ENCODE data around the gene CORT.
"Not testable (repeated sequence)": the region's sequence is repeated elsewhere in the genome, so short reads cannot be mapped to it uniquely, and the experiment has no call there.

CORT gene

GRCh38 chr1:10426535-10426848 is 23.3 kb upstream of the CORT start:
- not testable (repeated sequence) for H3K4me2 ChIP-seq (ENCODE audit: low read depth, low read length); H3K4me1 ChIP-seq (ENCODE audit: low read length); H3K4me3 ChIP-seq (ENCODE audit: low read length); H3K27ac ChIP-seq (ENCODE audit: low read length); H3K9me3 ChIP-seq (replicated peaks; ENCODE audit: insufficient read depth, low read length); H3F3A ChIP-seq (ENCODE audit: insufficient read depth, low read length); H3K27me3 ChIP-seq (replicated peaks; ENCODE audit: insufficient read depth, low read length); DNase-seq; H3K36me3 ChIP-seq (replicated peaks; ENCODE audit: insufficient read depth, low read length); H3K9ac ChIP-seq (ENCODE audit: low read length); H3K79me2 ChIP-seq (ENCODE audit: low read length); H2AFZ ChIP-seq (ENCODE audit: low read length); H4K20me1 ChIP-seq (ENCODE audit: insufficient read depth, low read length); H3K9me2 ChIP-seq (replicated peaks; ENCODE audit: insufficient read depth, low read length)

DNA sequence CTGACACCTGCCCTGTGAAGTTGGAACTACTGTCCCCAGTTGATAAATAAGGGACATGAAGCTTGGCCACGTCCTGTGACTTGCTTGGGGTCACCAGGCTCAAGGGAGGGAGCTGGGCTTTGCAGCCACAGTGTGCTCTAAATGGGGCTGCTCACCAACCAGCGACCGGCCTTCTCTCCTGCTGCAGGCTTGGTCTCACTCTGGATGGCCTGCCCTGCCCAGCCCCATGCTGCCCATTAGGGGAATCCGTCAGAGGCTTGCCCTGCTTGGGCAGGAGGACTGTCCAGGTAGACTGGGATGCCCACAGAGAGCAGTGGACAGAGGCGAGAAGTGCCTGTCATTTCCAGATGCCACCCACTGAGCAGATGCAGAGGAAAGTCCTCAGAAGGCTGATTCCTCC is 20.8 kb upstream of the CORT start:
- Histone ChIP-seq H3K9ac (ENCODE audit: low read length) (no peak overlapping the region), H3K9me2 (replicated peaks; ENCODE audit: insufficient read depth, low read length) (no peaks in the 10 kb centered on the region)

GRCh38 chr1:10429868-10430215 is 20.0 kb upstream of the CORT start:
- DNase-seq = no peak
- Histone ChIP-seq H4K20me1 (ENCODE audit: insufficient read depth, low read length) (no peaks in the 10 kb centered on the region), H3K4me3 (ENCODE audit: low read length) (peak overlapping the region; percentile 97), H3K27me3 (replicated peaks; ENCODE audit: insufficient read depth, low read length) (no peaks in the 10 kb centered on the region), H3K9me3 (replicated peaks; ENCODE audit: insufficient read depth, low read length) (no peaks in the 10 kb centered on the region), H3F3A (ENCODE audit: insufficient read depth, low read length) (no peaks in the 10 kb centered on the region), H3K27ac (ENCODE audit: low read length) (no peak overlapping the region), H3K9ac (ENCODE audit: low read length) (peak overlapping the region; percentile 87; the same call in 1 of the 2 replicates), H3K9me2 (replicated peaks; ENCODE audit: insufficient read depth, low read length) (no peaks in the 10 kb centered on the region), H3K4me2 (ENCODE audit: low read depth, low read length) (peak overlapping the region; percentile 96), H3K79me2 (ENCODE audit: low read length) (peaks cover 7% of the 10 kb centered on the region; the same call in 1 of the 2 replicates), H2AFZ (ENCODE audit: low read length) (peak overlapping the region; percentile 83), H3K36me3 (replicated peaks; ENCODE audit: insufficient read depth, low read length) (no peaks in the 10 kb centered on the region), H3K4me1 (ENCODE audit: low read length) (peaks cover 7% of the 10 kb centered on the region; the same call in 1 of the 2 replicates)
- no peak for TF ChIP-seq EZH2 (optimal IDR thresholded peaks at IDR 0.05; ENCODE audit: low read depth, low read length)
- no peak for TF ChIP-seq EZH2phosphoT487 (IDR thresholded peaks at IDR 0.05; ENCODE audit: low read length)
- TF ChIP-seq, protein P1, sequence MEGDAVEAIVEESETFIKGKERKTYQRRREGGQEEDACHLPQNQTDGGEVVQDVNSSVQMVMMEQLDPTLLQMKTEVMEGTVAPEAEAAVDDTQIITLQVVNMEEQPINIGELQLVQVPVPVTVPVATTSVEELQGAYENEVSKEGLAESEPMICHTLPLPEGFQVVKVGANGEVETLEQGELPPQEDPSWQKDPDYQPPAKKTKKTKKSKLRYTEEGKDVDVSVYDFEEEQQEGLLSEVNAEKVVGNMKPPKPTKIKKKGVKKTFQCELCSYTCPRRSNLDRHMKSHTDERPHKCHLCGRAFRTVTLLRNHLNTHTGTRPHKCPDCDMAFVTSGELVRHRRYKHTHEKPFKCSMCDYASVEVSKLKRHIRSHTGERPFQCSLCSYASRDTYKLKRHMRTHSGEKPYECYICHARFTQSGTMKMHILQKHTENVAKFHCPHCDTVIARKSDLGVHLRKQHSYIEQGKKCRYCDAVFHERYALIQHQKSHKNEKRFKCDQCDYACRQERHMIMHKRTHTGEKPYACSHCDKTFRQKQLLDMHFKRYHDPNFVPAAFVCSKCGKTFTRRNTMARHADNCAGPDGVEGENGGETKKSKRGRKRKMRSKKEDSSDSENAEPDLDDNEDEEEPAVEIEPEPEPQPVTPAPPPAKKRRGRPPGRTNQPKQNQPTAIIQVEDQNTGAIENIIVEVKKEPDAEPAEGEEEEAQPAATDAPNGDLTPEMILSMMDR (IDR thresholded peaks at IDR 0.05; ENCODE audit: low read length) = no peak

More for the DNA sequence above, 20.8 kb upstream of the CORT start:
- Histone ChIP-seq H2AFZ (ENCODE audit: low read length) (no peak overlapping the region), H3K4me1 (ENCODE audit: low read length) (peaks cover 7% of the 10 kb centered on the region; the same call in 1 of the 2 replicates), H3K9me3 (replicated peaks; ENCODE audit: insufficient read depth, low read length) (no peaks in the 10 kb centered on the region), H3K27me3 (replicated peaks; ENCODE audit: insufficient read depth, low read length) (no peaks in the 10 kb centered on the region), H3K27ac (ENCODE audit: low read length) (no peak overlapping the region), H3F3A (ENCODE audit: insufficient read depth, low read length) (no peaks in the 10 kb centered on the region), H3K36me3 (replicated peaks; ENCODE audit: insufficient read depth, low read length) (no peaks in the 10 kb centered on the region), H4K20me1 (ENCODE audit: insufficient read depth, low read length) (no peaks in the 10 kb centered on the region), H3K4me3 (ENCODE audit: low read length) (no peak overlapping the region), H3K4me2 (ENCODE audit: low read depth, low read length) (no peak overlapping the region), H3K79me2 (ENCODE audit: low read length) (peaks cover 7% of the 10 kb centered on the region; the same call in 1 of the 2 replicates)
- no peak for DNase-seq
- TF ChIP-seq EZH2 (optimal IDR thresholded peaks at IDR 0.05; ENCODE audit: low read depth, low read length) = no peak
- TF ChIP-seq, protein P1 (IDR thresholded peaks at IDR 0.05; ENCODE audit: low read length) = no peak
- TF ChIP-seq EZH2phosphoT487 (IDR thresholded peaks at IDR 0.05; ENCODE audit: low read length) = no peak

GRCh38 chr1:10430216-10431069 is 19.4 kb upstream of the CORT start, which contains the start of gene CENPS:
Gene CENPS (plus strand): TSS chr1:10430433. CDS start chr1:10430518, 85 bp downstream.
- no peak for TF ChIP-seq EZH2phosphoT487 (IDR thresholded peaks at IDR 0.05; ENCODE audit: low read length)
- TF ChIP-seq, protein P1 (IDR thresholded peaks at IDR 0.05; ENCODE audit: low read length) = peak; percentile 87
- DNase-seq = peak; percentile 87
- peak within 1 kb of the TSS; percentile 96 for H3K4me2 ChIP-seq (ENCODE audit: low read depth, low read length)
- H3K27ac ChIP-seq (ENCODE audit: low read length) = peak within 1 kb of the TSS; percentile 55; the same call in 1 of the 2 replicates
- peak within 1 kb of the TSS; percentile 97 for H3K4me3 ChIP-seq (ENCODE audit: low read length)
- no peaks in the 10 kb centered on the region for H3K36me3 ChIP-seq (replicated peaks; ENCODE audit: insufficient read depth, low read length)
- H4K20me1 ChIP-seq (ENCODE audit: insufficient read depth, low read length) = no peaks in the 10 kb centered on the region
- no peaks in the 10 kb centered on the region for H3K27me3 ChIP-seq (replicated peaks; ENCODE audit: insufficient read depth, low read length)
- peak within 1 kb of the TSS; percentile 87 for H3K9ac ChIP-seq (ENCODE audit: low read length)
- peaks cover 7% of the 10 kb centered on the region; the same call in 1 of the 2 replicates for H3K4me1 ChIP-seq (ENCODE audit: low read length)
- H2AFZ ChIP-seq (ENCODE audit: low read length) = peak within 1 kb of the TSS; percentile 93
- H3K9me3 ChIP-seq (replicated peaks; ENCODE audit: insufficient read depth, low read length) = no peaks in the 10 kb centered on the region
- no peaks in the 10 kb centered on the region for H3K9me2 ChIP-seq (replicated peaks; ENCODE audit: insufficient read depth, low read length)
- H3K79me2 ChIP-seq (ENCODE audit: low read length) = peaks cover 7% of the 10 kb centered on the region; the same call in 1 of the 2 replicates
- no peaks in the 10 kb centered on the region for H3F3A ChIP-seq (ENCODE audit: insufficient read depth, low read length)
